ENCODE measurements around the gene GADD45B. TPM values are rescaled to one million over a fixed set of nuclear protein-coding genes. Genes with fewer than 3 reads are reported as not detected.
A peak's percentile ranks its signal among the peaks of the same experiment; 100 is the strongest.
"Not testable (repeated sequence)": the region's sequence is repeated elsewhere in the genome, so short reads cannot be mapped to it uniquely, and the experiment has no call there.

Gene GADD45B
- total RNA-seq, 1 donor from 2014 or later = 59.8 TPM

GRCh38 chr19:2469102-2469914 is 6.6 kb upstream of the GADD45B start:
- DNase-seq (ENCODE audit: low spot score) = no peak

- DNase-seq (ENCODE audit: low spot score) = not testable (repeated sequence)
Measured at GRCh38 chr19:2469915-2470200, 6.1 kb upstream of the GADD45B start.

DNA sequence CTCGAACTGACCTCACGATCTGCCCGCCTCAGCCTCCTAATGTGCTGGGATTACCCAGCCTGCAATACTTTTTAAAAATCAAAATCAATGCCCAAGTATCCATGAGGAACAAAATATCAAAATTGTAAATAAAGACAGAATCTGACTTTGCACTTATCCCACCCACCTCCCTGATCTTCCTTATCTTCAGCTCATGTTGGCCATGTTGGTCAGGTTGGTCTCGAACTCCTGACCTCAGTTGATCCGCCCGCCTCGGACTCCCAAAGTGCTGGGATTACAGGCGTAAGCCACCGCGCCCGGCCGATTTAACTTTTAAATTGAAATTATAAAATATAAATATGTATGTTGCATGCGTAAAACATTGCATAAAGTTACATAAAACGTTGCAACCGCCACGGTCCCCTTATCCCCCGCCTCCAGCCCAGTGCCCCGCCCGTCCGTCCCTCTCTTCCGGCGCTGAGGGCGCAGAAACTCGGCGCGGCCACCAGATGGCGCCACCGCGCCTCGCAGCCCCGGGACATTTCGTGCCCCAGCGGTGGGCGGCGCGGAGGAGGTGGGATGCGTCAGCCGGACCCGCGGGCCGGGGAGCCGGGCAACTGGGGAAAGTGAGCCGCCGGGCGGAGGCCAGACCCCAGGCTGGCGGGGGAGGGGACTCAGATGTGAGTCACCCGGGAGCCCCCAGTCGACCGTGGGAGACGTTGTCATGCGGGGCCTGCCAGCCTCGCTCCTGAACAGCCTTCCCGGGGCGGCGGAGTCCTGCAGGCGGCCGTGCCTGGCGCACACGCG is 1.5 kb upstream of the GADD45B start:
- peak; percentile 83 for DNase-seq (ENCODE audit: low spot score)

- peak; percentile 52 for DNase-seq (ENCODE audit: low spot score)
Measured at GRCh38 chr19:2475018-2475701, 767 bp upstream of the GADD45B start.

DNA sequence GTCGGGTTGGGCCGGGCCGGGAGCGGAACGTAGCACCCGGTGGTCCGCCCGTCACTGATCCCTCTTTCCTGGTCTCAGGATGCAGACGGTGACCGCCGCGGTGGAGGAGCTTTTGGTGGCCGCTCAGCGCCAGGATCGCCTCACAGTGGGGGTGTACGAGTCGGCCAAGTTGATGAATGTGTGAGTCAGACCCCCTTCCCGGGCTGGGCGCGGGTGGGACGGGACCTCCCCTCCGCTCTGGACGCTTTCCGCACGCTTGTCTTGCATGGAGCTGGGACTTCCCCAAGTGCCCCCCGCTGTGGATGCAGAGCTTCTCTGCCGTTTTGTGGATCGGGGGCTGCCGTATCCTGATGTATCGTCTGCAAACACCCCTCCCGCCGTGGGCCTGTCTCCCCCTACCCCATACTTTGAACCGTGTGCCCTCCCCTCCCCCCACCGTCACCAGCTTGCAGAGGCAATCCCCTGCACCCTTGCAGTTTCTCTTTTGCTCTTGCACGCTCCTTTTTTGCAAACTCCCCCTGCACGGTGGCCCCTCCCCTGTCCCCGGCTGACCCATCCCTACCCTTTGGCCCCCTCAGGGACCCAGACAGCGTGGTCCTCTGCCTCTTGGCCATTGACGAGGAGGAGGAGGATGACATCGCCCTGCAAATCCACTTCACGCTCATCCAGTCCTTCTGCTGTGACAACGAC is 669 bp downstream of the GADD45B start:
- peak; percentile 36 for DNase-seq (ENCODE audit: low spot score)

DNA sequence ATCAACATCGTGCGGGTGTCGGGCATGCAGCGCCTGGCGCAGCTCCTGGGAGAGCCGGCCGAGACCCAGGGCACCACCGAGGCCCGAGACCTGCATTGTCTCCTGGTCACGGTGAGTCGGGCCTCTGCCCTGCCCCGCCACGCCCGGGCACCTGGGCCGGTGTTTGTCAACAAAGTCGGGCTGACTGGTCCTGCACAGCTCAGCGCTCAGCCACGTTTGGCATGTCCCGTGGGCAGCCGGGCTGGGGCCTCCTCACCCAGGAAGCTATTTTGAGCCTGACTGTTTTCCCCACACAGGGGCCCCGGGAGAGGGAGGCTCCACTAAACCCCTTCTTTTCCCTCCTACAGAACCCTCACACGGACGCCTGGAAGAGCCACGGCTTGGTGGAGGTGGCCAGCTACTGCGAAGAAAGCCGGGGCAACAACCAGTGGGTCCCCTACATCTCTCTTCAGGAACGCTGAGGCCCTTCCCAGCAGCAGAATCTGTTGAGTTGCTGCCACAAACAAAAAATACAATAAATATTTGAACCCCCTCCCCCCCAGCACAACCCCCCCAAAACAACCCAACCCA is 1.3 kb downstream of the GADD45B start:
- DNase-seq (ENCODE audit: low spot score) = peak; percentile 38

DNA sequence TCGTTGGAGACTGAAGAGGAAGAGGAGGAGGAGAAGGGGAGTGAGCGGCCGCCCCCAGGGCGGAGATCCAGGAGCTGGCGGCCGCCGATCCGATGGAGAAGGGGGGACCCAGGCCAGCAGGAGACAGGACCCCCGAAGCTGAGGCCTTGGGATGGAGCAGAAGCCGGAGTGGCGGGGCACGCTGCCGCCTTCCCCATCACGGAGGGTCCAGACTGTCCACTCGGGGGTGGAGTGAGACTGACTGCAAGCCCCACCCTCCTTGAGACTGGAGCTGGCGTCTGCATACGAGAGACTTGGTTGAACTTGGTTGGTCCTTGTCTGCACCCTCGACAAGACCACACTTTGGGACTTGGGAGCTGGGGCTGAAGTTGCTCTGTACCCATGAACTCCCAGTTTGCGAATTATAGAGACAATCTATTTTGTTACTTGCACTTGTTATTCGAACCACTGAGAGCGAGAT is 1.8 kb downstream of the GADD45B start:
- peak; percentile 25 for DNase-seq (ENCODE audit: low spot score)

DNA sequence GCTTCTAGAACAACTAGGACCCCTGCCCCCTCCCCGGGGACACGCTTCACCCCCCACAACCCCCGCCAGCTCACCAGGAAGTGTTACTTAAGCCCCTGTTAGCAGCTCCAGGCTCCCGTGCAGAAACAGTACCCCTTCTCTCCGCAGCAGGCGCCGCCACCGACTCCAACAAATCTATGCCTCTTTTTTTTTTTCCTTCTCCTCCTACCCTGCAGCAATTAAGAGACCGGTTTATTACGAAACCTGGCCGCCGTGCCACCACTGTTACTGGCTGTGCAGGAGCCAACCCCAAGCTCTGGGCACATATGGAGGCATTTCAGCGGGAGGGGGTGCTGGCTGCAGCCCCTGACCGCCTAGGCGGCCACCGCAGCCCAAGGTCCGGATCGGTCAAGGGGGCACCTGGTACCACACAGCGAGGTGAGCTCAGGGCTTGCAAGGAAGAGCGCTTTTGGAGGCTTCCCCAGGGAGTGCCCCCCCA is 2.4 kb downstream of the GADD45B start:
- peak; percentile 60 for DNase-seq (ENCODE audit: low spot score)

- DNase-seq (ENCODE audit: low spot score) = peak; percentile 74
Measured at GRCh38 chr19:2478756-2479555, 3.0 kb downstream of the GADD45B start.

DNA sequence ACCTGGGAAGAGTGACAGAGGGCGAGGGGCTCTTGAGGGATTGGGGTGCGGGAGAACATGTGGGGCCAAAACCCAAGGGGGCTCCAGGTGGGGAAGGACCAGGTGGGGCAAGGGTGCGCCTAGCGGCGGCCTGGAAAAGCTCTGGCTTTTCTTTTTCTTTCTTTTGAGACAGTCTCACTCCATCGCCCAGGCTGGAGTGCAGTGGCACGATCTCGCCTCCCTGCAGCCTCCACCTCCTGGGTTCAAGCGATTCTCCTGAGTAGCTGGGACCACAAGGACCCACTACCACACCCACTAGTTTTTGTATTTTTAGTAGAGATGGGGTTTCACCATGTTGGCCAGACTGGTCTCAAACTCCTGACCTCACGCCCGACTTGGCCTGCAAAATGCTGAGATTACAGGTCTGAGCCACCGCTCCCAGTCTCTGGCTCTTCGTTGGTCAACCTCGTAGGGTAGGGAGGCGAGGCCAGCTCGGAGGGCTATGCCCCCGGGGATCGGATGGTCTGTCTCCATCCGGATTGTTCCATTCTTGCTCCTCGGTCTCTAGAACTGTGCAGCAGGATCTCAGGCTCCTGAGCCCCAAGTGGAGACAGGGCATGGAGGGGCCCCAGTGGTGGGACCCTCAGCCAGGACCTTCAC is 3.7 kb downstream of the GADD45B start:
- DNase-seq (ENCODE audit: low spot score) = no peak

DNA sequence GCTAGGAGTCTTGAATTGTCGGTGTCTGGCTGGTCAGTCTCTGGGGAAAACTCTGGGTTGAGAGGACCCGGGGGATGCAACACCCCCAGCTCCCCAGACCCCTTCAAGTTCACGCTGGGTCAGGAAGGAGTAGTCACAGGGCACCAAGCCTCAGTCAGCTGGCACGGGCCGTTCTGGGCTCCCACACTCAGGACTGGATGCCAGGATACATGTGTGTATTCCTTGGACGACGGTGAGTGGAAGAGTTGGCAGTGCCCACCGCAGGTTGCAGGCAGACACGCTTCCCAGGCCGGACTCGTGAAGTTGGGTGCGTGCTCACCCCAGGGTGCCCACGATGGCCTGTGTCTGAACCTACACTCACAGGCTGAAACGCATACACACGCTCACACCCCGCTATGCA is 5.5 kb downstream of the GADD45B start:
- no peak for DNase-seq (ENCODE audit: low spot score)

GRCh38 chr19:2482354-2483038 is 6.6 kb downstream of the GADD45B start:
- DNase-seq (ENCODE audit: low spot score) = no peak

GRCh38 chr19:2483084-2483483 is 7.2 kb downstream of the GADD45B start:
- DNase-seq (ENCODE audit: low spot score) = no peak

- no peak for DNase-seq (ENCODE audit: low spot score)
Measured at GRCh38 chr19:2483484-2484151, 7.7 kb downstream of the GADD45B start.

GRCh38 chr19:2484178-2484937 is 8.4 kb downstream of the GADD45B start:
- DNase-seq (ENCODE audit: low spot score) = no peak

- no peak for DNase-seq (ENCODE audit: low spot score)
Measured at GRCh38 chr19:2485428-2485827, 9.5 kb downstream of the GADD45B start.

- no peak for DNase-seq (ENCODE audit: low spot score)
Measured at GRCh38 chr19:2487090-2487489, 11.2 kb downstream of the GADD45B start.

GRCh38 chr19:2487842-2488241 is 11.9 kb downstream of the GADD45B start:
- no peak for DNase-seq (ENCODE audit: low spot score)
